Mesothelial cell of epicardium (in vitro differentiated cells): ENCODE results near the gene ATP6V1G2. TPM values are rescaled to one million over a fixed set of nuclear protein-coding genes. Genes with fewer than 3 reads are reported as not detected.

Experiments used
- DNase-seq, 2 experiments: peaks; one replicate each; pipeline ENCODE4 v3.0.0; 2021; ENCODE audit warnings: low spot score in 2 of 2; ENCODE audit not compliant: unreplicated experiment in 2 of 2
- H3K27ac Mint-ChIP-seq: 2 replicates; pipeline ENCODE4 v1.8.0; 2021; ENCODE audit warnings: mixed read lengths
- H3K27me3 Mint-ChIP-seq: 2 replicates; pipeline ENCODE4 v1.8.0; 2021; ENCODE audit warnings: low read depth, mixed read lengths
- H3K36me3 Mint-ChIP-seq: 2 replicates; pipeline ENCODE4 v1.8.0; 2021; ENCODE audit warnings: mixed read lengths
- H3K4me1 Mint-ChIP-seq: 2 replicates; pipeline ENCODE4 v1.8.0; 2021; ENCODE audit warnings: mixed read lengths
- H3K4me3 Mint-ChIP-seq: 2 replicates; pipeline ENCODE4 v1.8.0; 2021; ENCODE audit warnings: mild to moderate bottlenecking, moderate library complexity, mixed read lengths
- H3K9me3 Mint-ChIP-seq: 2 replicates; pipeline ENCODE4 v1.8.0; 2021; ENCODE audit warnings: mixed read lengths
- CTCF ChIP-seq: fragments of 200-600 bp; sonication (generic); IDR thresholded peaks from one replicate; pipeline ENCODE4 v1.5.0; 2021; ENCODE audit warnings: antibody characterized with exemption; ENCODE audit not compliant: unreplicated experiment
- total RNA-seq: library from RNA; stranded (reverse); gene quantifications from 3 replicates; pipeline ENCODE4 v1.2.1, GENCODE V29; 2021

ATP6V1G2 gene
- total RNA-seq, 1 donor from 2014 or later: 2.5 TPM

- DNase-seq: peak; percentile 89 to 95
- Mint-ChIP-seq H3K27me3 (peaks cover 2% of the 10 kb centered on the region), H3K27ac (peak overlapping the region; percentile 87), H3K36me3 (no peaks in the 10 kb centered on the region), H3K9me3 (no peaks in the 10 kb centered on the region), H3K4me3 (peak overlapping the region; percentile 86), H3K4me1 (peaks cover 10% of the 10 kb centered on the region)
- TF ChIP-seq CTCF: peak; percentile 100
Measured at GRCh38 chr6:31580807-31581433, 34.5 kb upstream of the ATP6V1G2 start.

- Mint-ChIP-seq H3K36me3 (no peaks in the 10 kb centered on the region), H3K4me3 (peak overlapping the region; percentile 86), H3K9me3 (no peaks in the 10 kb centered on the region), H3K27ac (no peak overlapping the region), H3K27me3 (peaks cover 2% of the 10 kb centered on the region), H3K4me1 (peaks cover 15% of the 10 kb centered on the region)
- no peak for TF ChIP-seq CTCF
- DNase-seq: no peak
Measured at GRCh38 chr6:31580438-31580740, 34.0 kb upstream of the ATP6V1G2 start.

GRCh38 chr6:31579546-31580437 is 33.4 kb upstream of the ATP6V1G2 start:
- H3K27me3 Mint-ChIP-seq: peaks cover 2% of the 10 kb centered on the region

GRCh38 chr6:31579119-31579505 is 32.7 kb upstream of the ATP6V1G2 start:
- DNase-seq: no peak
- no peak for TF ChIP-seq CTCF
- no peaks in the 10 kb centered on the region for H3K9me3 Mint-ChIP-seq
- no peak overlapping the region for H3K4me3 Mint-ChIP-seq
- H3K27ac Mint-ChIP-seq: no peak overlapping the region
- H3K27me3 Mint-ChIP-seq: peaks cover 2% of the 10 kb centered on the region
- H3K36me3 Mint-ChIP-seq: no peaks in the 10 kb centered on the region
- peaks cover 16% of the 10 kb centered on the region for H3K4me1 Mint-ChIP-seq

More at GRCh38 chr6:31579546-31580437, 33.4 kb upstream of the ATP6V1G2 start:
- DNase-seq: no peak
- Mint-ChIP-seq H3K36me3 (no peaks in the 10 kb centered on the region), H3K9me3 (no peaks in the 10 kb centered on the region), H3K27ac (no peak overlapping the region), H3K4me3 (peak overlapping the region; percentile 86), H3K4me1 (peaks cover 16% of the 10 kb centered on the region)
- TF ChIP-seq CTCF: no peak

GRCh38 chr6:31578184-31579118 is 32.0 kb upstream of the ATP6V1G2 start:
- no peaks in the 10 kb centered on the region for H3K9me3 Mint-ChIP-seq
- no peak overlapping the region for H3K4me3 Mint-ChIP-seq
- H3K27ac Mint-ChIP-seq: peak overlapping the region; percentile 83

More at GRCh38 chr6:31578184-31579118, 32.0 kb upstream of the ATP6V1G2 start:
- Mint-ChIP-seq H3K4me1 (peaks cover 16% of the 10 kb centered on the region), H3K36me3 (no peaks in the 10 kb centered on the region), H3K27me3 (peaks cover 2% of the 10 kb centered on the region)
- no peak for TF ChIP-seq CTCF
- no peak for DNase-seq
